NOMO-1 treated with DMSO at 0.1 percent for 48 hours (cell line): Measurements from ENCODE around the gene SPART.

Experiments used
- DNase-seq: peaks from one replicate; lab custom pipeline; 2025; ENCODE audit not compliant: unreplicated experiment; lab: John Stamatoyannopoulos, UW

Gene SPART

DNA sequence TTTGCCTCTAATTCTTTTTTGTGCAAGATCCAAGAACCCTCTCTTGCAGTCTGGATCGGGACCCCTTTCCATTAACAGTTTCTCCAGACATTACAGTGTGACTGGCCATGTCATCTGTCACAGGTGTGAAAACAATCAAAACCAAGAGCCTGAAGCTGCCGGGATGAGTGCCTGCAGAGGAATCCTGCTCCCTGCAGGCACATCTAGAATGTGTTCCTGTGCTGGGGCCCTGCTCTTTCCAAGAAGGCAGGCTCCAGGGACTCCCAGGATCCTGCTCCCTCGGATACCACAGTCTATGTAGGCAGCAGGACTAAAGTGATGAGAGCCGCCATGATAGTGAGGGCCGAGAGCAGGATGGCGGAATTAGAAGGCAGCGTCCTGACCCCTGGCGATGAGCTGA is 87.4 kb downstream of the SPART start:
- DNase-seq, result no peak
